ENCODE results near the gene MMP26.

Gene MMP26

DNA sequence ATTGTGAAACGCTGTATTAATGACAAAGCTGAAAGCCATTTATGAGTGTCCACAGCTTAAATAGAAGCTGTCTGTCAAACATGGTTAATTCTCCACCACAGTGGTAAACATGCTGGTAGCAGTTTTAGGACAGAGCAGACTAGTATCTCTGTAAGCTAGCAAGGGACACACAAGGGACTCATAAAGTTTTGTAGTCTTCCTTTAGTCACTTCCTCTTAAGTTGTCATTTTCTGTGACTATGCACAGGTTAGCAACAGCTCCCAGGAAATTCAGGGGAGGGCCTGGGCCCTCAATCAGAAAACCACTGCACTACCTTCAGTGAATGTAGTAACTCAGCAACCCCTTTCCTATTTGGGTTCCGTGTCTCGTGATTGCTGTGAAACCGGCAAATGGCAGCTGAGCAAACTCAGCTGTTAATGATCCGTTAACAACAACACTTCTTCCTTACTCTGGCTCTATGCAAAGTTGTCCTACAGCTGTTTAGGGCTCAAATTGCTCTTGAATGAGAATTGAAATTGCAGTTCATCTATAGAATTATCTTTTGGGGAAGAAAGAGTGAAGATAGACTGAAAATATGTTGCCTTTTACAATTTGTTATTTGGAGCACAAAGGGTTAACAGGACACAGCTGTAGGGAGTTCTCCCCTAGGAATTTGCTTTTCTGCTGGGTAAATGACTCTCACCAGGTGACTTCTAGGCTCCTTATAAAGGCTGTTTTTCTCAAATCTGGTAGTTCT is at the start of gene MMP26:
Gene MMP26 (plus strand): TSS at position 731 of the 736 bp plus-strand sequence.
- no peak for DNase-seq (ENCODE audit: insufficient read length, low spot score)

DNA sequence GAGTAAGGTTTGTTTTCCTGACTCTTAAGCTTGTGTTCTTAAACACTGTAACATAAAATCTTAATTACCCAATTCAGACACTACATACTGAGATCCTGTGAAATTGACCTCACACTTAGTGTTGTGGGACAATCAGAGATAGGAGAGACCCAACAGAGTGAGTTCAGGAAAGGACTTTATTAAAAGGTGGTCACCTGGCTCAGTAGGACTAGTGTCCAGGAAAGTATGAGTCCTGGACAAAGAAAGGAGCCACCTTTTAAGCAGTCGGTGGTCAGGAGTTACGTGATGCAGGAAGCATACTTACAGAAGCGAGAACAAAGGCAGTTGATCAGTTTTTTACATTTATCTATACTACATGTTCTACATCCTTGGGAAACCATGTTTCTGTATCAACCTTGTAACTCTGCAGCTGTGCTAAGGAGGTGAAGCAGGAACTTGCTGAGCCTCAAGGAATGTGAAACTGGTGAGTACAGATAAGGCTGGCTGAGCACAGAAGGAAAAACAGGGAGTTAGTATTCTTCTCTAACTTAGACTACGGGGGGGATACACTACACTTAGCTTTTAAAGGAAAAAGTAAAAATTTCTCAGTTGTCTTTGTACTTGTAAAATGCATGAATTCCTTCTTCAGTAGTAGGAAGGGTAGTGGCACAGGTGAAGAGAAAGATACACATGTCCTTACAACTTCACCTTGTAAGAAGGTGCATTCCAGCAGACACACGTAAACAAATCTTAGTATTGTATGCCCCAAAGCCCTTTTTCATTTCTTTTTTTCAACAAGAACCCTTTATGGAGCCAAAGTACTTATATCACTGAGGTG is 45.7 kb upstream of the MMP26 start:
- FAIRE-seq (peak; percentile 55), DNase-seq (ENCODE audit: insufficient read length, low spot score) (no peak)

More for the DNA sequence above, at the start of gene MMP26:
- FAIRE-seq, result no peak

DNA sequence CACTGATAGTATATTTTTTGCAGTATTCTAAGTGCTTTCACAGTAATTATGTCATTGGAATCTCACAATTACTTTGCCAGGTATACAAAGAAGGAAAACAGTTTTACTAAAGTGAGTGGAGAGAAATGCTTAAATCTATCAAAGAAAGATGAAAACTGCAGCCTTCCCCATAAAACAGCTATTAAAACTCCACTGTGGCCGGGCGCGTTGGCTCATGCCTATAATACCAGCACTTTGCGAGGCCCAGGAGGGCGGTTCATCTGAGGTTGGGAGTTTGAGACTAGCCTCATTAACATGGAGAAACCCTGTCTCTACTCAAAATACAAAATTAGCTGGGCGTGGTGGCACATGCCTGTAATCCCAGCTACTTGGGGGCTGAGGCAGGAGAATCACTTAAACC is 41.7 kb upstream of the MMP26 start:
- DNase-seq (ENCODE audit: insufficient read length, low spot score) (no peak), FAIRE-seq (no peak)

DNA sequence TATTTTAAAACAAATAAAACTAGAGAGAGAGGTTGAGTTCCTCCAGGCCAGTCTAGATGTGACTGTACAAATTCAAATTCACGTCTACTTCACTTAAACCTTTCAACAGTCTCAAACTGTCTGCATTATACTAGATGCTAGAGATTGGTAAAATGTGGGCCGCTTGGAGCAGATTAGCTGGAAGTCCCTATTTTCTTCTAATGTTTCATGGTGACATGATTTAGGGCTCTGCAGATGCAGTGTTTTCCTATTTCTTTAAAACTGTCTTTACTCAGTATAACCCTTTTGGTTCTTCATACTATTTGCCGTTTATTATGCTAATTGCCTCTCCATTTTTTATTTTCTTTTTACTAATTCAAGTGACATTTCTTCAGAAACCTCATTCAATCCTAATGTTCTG is 40.4 kb upstream of the MMP26 start:
- DNase-seq (ENCODE audit: insufficient read length, low spot score) (no peak), FAIRE-seq (no peak)

DNA sequence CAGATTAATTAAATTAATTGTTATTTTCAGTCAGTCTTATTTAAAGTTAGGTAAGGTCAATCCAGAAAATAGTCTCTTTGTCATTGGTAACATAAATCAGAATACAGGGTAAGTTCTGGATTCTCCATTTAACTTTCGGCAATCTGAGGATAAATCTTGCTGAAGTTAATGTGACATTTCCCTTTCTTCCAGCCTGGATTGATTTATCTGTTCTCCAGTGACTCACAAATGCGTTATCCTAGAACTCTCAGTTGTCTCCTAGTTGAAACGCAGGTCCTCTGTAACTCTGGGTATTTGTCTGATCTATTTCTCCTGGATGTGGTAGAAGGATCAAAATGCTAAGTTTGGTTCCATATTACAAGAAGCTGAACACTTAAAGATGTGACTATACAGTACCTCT is 39.8 kb upstream of the MMP26 start:
- FAIRE-seq, result no peak
- peak; percentile 41 for DNase-seq (ENCODE audit: insufficient read length, low spot score)

DNA sequence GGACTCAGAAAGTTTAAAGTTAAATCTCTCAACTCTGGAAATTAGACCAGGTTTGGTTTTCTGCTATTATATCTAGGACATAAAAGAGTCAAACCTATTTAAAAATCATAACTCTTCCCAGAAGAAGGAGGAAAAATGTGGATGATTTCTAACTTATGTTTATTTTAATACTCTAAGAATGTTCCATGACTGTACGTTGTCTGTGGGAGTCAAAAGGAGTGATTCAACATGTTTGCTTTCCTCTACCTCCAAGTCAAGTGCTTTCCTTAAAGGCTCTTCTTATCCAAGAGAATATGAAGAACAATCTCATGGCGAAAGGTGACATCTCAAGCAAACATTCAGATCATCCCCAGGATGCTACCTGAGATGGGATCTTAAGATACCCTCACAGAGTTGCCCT is 39.2 kb upstream of the MMP26 start:
- FAIRE-seq (no peak), DNase-seq (ENCODE audit: insufficient read length, low spot score) (no peak)

DNA sequence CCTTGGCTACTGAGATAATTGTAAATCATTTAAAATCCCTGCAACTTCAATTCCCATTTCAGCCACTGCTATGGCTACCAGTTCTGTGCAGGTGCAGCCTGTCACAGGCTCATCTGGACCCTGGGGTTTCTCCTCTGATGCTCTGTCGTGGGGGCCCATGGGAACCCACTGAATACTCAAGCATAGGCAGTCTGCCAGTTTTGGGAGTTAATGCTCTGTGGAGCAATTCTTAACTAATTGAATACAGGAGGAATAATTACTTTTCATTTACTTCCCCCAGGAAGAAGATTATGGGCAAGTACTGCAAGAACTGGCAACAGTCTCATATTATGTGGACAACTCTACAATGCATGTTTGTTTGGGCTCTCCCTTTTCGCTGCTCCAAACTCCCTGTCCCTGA is 32.8 kb upstream of the MMP26 start:
- FAIRE-seq (no peak), DNase-seq (ENCODE audit: insufficient read length, low spot score) (no peak)

DNA sequence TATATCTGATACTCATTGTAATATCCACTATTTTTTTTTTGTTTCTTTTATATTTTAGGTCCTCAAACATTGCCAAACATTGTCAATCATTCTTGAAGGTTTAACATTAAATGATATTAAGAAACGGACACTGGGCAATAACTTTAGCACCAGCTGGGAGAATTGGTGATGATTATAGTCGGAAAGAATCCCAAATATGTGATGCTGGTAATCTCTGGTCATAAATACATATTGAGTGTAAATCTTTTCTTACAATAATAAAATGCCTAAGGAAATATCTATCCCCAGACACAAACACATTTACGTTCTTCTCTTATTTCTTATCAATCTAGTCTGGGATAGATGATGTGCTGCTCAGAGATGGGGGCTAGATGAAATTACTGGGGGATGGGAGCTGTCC is 32.1 kb upstream of the MMP26 start:
- peak; percentile 58 for DNase-seq (ENCODE audit: insufficient read length, low spot score)

DNA sequence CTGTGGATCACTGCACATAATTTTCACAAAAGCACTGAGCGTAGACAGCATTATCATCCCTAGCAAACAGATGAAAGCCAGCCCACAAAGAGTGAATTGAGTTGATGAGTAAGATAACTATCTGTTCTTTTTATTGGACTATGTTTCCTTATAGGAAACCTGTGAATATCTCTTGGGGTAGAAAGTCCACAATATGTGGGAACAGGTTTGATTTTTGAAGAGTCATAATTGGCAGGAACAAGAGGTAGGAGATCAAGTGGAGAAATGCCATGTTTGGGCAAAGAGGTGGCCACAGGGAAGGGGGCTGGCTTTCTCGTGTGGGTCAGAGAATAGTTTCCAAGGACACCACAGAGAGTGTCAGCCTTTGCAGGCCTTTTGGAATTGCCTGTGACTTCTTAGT is 30.8 kb upstream of the MMP26 start:
- FAIRE-seq (no peak), DNase-seq (ENCODE audit: insufficient read length, low spot score) (no peak)

More for the DNA sequence above, 32.1 kb upstream of the MMP26 start:
- FAIRE-seq, result no peak

DNA sequence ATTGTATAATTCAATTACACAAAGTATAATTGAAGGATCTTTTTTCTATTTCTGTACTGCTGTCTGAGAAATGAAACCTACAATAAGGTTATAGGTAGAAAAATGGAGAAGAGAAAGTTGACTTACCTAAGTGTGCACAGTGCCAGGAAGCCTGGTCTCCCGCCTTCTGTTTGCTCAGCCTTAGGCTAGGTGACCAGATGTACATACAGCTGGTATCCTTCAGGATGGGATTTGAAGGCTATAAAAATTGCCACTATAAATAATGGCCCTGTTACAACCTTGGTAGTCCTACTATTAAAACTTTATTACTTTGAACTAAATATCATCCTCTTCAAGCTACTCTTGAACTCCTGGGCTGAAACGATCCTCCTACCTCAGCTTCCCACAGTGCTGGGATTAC is 26.6 kb upstream of the MMP26 start:
- FAIRE-seq (no peak), DNase-seq (ENCODE audit: insufficient read length, low spot score) (no peak)

DNA sequence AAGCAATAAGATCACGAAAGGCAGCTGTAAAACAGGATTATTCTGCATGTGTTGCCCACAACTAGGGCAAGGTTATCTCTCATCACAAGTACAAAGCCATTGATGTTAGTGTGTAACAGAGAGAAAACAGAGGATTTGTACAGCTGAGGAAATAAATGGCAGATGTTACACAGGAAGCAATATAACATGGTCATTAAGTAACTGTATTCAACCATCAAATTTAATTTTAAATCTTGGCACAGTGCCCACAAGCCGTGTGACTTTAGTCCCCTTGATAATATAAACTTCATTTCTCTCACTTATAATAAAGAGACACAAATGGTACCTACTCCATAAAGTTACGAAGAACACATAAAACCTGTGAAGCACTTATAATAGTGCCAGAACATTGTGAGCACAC is 24.2 kb upstream of the MMP26 start:
- no peak for DNase-seq (ENCODE audit: insufficient read length, low spot score)
- no peak for FAIRE-seq

DNA sequence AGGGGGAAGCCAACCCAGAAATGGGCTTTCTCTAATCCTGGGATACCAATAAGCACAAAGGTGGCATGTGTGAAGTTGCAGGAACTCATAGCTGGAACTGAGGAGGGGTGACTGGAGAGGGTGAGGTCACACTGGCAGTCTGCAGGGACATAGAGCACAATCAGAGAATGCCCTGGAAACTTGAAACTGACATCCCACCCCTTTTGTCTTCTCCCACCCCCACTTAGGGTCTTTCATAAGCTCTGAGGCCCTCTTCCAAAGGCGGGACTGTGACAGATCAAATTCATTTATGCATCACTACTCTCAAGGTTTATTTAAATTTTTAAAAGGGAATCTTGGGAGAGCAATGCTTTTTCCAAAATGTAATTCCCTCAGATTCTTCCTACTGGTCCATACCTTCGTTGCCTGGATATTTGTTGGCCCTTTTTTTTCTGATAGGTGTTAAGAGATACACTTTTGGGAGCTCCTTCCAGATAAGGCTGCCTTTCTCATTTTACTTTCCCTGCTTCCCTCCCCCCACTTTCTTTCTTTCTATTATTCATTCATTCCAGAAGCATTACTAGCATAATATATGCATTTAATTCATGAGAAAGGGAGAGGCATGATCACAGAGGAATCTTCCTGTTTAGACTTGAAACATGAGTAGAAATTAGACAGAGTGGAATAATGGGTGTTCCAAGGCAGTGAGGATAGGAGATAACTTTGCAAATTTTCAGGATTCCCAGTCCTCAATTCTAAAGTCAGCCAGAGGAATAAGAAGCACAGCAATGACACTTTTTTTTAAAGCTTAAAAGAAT is 21.8 kb upstream of the MMP26 start:
- FAIRE-seq (no peak), DNase-seq (ENCODE audit: insufficient read length, low spot score) (no peak)

DNA sequence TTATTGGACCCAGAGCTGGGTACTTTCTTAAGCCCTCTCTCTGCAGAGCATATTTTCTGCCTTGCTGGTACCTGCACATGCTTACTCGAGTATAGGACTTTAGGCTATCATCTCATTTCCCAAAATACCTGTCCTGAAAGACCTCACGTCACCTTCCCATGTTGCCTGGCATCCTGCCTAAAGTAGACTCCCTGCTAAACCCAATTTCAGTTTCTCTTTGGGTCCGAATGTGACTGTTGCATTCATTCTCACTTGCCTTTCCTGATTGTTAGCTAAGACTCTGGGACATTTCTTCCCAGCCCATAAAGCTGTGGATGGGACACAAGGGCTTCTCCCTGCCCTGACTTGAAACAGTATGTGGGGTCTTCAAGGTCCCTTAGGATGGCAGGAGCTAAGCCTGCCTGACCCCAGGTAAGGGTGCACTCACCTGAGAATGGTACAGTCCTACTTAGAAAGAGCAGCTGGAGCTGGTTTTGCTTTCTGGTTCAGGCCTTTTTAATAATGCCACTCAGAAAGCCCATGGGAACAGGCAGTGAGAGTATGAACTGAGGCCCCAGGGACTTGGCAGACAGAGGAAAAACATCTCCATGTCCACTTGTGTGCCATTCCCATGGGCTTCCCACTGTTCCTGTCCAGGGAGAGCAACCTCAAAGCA is 19.8 kb upstream of the MMP26 start:
- FAIRE-seq (no peak), DNase-seq (ENCODE audit: insufficient read length, low spot score) (no peak)

DNA sequence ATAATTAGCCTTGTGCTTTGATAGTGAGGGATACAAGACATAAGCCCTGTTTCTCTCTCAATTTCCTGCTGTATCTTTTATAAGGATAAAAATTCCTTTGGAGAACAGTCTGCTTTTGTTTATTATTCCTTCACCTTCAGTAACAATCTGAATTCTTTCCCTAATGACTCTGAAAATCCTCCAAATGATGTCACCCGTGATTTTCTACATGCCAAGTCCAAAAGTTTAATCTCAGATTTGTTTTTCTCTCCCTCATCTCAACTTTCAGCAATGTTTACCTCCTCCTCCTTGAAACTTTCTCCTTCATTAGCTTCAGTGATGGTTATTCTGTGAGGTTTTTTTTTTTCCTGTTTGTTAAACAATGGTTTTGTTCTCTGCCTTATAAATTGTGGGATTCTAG is 9.1 kb upstream of the MMP26 start:
- FAIRE-seq, result no peak
- no peak for DNase-seq (ENCODE audit: insufficient read length, low spot score)

DNA sequence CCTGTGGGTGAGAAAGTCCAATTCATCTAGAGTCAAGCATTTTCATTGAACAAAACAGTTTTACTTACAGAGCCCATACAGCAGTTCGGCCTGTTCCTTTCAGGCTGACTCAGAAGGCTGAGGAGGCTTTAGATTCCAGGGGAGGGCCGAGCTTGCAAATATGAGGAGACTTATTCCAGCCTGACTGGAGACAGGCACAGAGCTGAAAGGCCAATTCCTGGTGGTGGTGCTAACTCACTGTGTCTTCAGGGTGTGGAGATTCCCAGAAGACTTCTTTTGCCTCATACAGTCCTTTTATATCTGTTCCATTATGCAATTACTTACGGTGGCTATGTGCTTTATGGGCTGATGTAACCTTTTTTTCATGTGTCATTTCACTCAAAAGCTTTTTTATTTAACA is 7.0 kb upstream of the MMP26 start, which contains the start of gene OR51E2:
Gene OR51E2 (minus strand): TSS at position 269 of the 400 bp plus-strand sequence. CDS start 15,142 bp downstream, outside the sequence.
- FAIRE-seq, result no peak
- no peak for DNase-seq (ENCODE audit: insufficient read length, low spot score)

DNA sequence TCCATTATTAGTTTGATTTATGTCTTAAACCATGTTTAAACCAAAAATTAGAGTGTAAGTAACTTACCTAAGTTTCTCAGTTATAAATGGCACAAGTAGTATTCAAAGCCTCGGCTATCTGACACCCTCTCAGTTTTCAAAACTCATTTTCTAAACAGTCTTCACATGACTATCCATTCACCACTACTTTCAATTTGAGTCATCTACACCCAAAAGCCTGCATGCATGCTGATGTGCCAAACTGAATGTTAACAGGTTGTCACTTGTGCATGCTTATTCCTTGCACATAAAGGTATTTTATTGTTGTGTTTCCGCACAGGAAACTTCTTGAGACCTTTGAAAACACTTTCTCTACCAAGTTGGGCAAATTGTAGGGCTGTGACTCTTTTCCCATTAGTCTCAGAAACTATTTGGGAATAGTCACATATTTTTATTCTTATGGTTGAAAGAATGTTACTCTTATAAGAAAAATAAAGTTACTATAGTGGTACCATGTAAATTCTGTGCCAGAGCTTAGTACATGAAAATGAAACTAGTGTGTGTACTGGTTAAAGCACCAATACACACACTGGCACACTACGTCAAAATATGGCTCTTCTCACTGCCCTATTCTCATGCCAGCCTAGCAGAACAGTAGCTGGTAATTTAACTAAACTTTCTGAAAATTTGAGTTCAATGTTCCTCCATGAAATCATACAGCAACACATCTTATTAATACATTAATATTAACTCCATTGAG is 4.7 kb upstream of the MMP26 start:
- FAIRE-seq, result no peak
- no peak for DNase-seq (ENCODE audit: insufficient read length, low spot score)

DNA sequence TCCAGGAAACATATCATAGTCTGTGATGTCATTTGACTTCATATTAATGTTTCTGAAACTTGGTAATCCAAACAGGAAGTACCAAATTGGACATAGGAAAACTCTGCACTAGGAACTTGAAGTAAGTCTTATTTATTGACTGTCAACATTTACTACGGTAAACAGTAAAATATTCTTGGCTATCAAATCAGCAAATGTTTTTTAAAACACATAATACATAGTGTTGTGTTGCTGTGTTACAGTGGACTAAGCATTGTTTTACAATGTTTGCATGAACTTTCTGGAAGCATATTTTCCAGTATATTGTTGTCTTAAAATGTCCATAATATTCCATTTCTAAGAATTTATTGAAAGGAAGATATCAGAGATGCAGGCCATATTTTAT is 4.2 kb upstream of the MMP26 start:
- DNase-seq (ENCODE audit: insufficient read length, low spot score) (no peak), FAIRE-seq (no peak)

DNA sequence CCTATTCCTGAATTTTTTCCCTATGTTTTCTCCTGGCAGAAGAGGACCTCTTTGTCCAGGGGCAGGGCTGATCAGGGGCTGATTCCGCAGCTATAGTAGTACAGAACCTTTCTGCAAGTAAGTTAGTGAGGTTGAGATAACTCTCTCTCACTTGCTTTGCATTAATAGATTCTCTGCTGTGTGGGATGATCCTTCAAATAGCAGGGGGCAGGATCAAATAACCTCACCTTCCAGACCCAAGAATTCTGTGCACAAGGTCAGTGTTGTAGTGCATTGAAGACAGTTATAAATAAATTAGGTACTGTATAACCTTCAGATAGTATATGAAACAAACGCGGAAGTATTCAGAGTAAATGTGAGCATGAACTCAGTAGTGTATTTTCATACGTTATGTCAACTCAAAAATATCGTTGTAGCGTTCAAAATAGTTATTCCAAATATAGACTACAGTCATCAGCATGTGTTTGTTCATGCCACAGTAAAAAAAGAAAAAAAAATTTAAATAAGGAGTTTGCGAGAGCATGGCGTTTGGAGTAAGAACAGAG is 278 bp downstream of the MMP26 start:
- DNase-seq (ENCODE audit: insufficient read length, low spot score), result no peak

DNA sequence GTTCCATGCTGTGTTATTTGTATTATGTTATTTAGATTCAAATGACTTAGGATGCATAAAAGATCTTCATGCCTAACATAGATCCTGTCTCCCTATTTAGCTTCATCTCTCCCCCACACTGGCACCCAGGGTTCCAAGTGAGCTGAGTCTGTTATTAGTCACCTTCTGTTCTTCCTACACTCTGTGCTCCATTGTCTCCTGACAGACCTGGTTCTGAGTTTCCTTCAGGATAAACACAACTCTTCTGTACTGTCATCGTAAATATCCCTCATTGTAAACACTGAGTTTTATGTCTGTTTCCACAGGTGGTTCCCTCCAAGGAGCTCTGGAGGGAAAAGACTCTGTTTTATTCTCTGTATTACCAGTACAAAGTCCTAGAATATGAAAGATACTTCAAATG is 8.7 kb downstream of the MMP26 start:
- DNase-seq (ENCODE audit: insufficient read length, low spot score) (no peak), FAIRE-seq (no peak)

More for the DNA sequence above, 278 bp downstream of the MMP26 start:
- FAIRE-seq, result no peak

DNA sequence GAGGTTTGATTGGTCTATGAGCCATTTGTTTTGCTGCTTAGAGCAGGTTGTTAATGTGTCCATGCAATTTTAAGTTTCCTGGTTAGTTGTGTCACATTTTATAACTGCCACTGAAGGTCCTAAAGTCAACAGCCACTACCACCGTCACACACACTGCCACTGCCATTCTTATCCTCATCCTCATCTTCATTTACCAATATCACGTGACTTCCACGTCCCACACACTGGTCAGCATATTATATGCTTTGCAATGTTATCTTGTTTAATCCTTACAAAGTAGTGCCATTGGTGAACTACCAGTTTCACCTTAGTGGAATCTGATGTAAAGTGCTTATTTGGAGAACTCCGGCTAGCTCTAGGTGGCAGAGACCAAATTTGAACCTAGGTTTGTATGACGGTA is 9.7 kb downstream of the MMP26 start:
- DNase-seq (ENCODE audit: insufficient read length, low spot score) (no peak), FAIRE-seq (no peak)
